SU-DHL-6 (cell line): ENCODE measurements around the gene NUTM2D.
"Not testable (repeated sequence)": the region's sequence is repeated elsewhere in the genome, so short reads cannot be mapped to it uniquely, and the experiment has no call there.

Experiments used
- CTCF ChIP-seq: fragments of 200-600 bp; sonication (generic); IDR thresholded peaks from one replicate; pipeline ENCODE4 v1.5.1; 2017; ENCODE audit warnings: antibody characterized with exemption, mild to moderate bottlenecking, low read length, moderate library complexity; ENCODE audit not compliant: insufficient read depth, poor library complexity, severe bottlenecking
- EZH2phosphoT487 ChIP-seq: fragments of 200-600 bp; sonication (generic), shearing (Covaris generic); conservative IDR thresholded peaks from 2 replicates; pipeline ENCODE4 v1.6.1; 2018; ENCODE audit warnings: mild to moderate bottlenecking, antibody characterized with exemption, low read length, moderate library complexity, mixed read lengths

GRCh38 chr10:87332687-87333086, 24.9 kb upstream of the NUTM2D start:
- TF ChIP-seq CTCF, EZH2phosphoT487: not testable (repeated sequence)
